HG03097 (cell line): ENCODE data around the gene RDX.

Source experiments
- ATAC-seq: cut with Tn5 transposase; IDR thresholded peaks from one replicate; pipeline ENCODE4 v1.9.1; 2021; ENCODE audit not compliant: unreplicated experiment, low FRiP score

Gene RDX

DNA sequence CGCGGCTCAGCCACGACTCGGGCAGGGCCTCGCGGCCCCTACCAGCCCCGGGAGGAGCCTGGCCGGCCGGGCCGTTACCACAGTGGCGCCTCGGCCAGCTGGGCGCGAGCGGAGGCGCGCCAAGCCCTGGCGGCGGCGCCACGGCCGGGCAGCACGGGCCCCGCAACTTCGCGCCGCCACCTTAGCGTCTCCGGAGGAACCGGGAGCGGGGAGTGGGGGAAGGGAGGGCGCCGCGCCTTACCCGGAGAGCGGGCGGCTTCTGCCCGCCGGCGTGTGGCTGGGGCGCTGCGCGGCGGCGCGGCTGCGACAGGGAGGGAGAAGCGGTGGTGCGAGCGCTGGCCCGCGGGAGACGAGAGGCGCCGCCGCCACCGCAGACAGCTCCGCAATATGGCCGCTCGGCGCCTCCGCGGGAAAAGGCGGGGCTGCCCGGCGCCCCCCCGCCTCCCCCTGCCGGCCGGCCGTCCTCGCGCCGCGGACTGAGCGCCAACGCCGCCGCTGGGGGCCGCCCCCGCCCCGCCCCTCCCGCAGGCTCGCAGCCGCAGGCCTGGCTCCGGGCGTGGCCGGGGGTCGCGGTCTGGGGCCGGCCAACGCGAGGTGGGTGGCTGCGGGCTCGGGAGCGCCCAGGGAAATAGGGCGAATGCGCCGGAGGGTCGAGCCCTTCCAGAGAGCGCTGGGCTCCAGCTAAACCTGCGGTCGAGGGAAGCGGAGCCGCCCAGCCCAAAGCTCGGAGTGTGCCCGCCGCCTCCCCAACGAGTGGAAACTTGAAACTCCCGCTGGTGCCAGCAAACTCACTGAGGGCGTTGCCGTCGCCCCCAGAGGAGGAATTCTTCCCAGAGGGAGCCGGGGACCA, at the start of gene RDX:
TSS of gene RDX (minus strand) at position 389 of the 850 bp plus-strand sequence. CDS start 16,922 bp downstream, outside the sequence.
- peak; percentile 66 for ATAC-seq

DNA sequence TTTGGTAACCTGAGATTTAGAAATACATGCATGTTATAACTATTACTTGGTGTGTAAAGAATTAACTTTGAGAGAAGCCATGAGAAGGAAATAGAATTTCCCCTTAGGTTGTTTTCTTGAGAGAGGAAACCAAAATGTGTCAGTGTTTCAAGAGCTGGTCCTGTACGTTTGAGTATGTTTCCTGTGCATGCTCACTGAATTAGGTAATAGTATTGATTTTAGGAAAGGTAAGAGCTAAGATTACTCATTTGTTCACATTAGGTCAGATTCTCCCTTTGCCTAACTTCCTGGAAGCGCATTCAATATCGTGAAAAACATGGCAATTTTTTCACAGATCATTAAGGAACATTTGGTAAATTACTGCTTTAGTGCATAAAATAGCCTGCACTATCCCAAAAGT, 49.3 kb upstream of the RDX start:
- no peak for ATAC-seq

DNA sequence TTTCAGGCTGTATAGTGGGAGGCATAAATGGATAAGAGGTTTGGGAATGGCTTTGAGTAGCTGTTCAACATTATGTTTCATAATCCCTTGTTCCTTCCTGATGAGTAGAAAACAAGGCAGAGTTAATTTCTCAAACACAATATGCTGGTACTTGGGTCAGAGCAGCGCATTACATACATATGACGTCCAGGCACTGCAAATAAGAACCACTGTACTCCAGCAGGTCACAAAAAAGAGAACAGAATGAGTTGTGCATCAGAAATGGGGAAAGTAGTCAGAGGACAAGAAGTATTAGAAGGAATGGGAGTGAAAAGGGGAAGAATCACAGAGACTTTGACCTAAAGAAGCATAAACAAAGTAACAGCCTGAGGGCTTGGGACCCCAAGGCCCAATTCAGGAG, 44.0 kb upstream of the RDX start:
- ATAC-seq = no peak

DNA sequence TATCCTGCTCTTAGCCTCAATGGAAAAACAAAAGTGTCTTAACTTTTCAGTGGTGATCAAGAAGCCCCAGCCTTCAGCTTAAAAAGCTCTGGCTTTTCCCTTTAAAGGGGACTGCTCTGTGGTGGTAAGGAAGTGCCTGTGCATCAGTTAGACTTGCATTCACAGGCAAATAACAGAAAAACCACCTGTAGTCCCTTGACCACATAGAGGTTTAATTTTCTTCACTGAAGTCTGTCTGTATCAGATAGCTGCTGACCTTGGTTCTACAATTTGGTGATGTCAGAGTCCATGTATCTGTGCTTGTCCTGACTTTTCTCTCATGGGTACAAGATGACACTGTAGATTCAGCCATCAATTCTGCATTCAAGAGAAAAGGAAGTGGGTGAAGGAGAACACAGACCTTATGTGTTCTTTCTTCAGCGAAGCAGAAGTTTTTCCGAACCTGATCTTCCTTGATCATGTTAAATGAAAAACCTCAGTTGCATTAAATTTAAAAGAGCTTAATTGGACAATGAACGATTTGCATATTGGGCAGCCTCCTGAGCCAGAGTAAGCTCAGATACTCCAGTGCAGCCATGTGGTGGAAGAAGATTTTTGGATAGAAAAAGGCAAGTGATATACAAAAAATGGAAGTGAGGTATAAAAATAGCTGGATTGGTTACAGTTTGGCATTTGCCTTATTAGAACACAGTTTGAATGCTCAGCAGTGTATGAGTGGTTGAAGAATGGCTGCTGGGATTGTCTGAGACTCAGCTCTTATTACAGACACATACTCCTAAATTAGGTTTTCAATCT, 43.2 kb upstream of the RDX start:
- no peak for ATAC-seq

DNA sequence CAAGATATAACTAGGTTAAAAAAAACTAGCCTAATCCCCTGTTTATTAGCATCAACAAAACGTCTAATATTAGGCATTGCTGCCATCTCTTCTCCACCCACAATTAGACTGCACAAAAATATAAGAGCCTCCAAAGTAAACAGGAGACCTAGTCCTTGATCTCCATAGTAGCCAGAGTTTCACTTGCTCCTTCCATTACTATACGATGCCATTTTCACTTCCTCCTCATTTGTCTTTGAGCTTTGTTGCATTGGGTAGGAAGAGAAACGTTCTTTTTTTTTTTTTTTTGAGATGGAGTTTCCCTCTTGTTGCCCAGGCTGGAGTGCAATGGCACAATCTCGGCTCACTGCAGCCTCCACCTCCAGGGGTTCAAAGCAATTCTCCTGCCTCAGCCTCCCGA, 42.3 kb upstream of the RDX start:
- ATAC-seq = no peak

DNA sequence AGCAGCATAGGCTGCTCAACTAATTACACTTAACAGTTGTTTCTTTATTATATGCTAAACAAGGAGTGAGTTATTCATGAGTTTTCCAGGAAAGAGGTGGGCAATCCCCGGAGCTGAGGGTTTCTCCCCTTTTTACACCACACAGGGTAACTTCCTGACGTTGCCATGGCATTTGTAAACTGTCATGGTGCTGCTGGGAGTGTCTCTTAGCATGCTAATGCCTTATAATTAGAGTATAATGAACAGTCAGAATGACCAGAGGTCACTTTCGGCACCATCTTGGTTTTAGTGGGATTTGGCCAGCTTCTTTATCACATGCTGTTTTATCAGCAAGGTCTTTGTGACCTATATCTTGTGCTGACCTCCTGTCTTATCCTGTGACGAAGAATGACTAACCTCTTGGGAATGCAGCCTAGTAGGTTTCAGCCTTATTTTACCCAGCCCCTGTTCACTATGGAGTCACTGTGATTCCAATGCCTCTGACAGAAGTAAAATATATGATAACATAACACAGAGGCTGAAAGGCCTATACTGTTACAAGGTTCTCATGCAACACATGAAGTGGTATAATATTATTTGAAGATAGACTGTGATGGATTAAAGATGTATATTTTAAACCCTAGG, 41.3 kb upstream of the RDX start:
- ATAC-seq = no peak

DNA sequence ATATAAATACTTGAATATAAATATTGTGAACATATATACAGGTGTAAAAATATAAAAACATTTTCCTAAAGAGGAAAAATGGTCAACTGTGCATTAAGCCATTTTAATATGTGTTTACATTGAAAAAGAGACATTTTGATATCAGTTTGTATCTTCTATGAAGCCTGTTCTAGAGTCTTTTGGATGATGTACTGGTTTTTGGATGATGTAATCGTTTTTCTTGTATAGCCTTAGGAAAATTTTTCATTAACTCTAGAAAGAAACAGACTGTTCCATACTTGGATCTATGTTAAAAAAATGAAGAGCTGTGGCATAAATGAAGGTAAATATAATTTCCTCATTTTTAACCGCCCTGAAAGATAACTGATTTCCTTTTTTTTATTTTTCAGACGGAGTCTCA, 39.6 kb upstream of the RDX start:
- ATAC-seq = no peak

DNA sequence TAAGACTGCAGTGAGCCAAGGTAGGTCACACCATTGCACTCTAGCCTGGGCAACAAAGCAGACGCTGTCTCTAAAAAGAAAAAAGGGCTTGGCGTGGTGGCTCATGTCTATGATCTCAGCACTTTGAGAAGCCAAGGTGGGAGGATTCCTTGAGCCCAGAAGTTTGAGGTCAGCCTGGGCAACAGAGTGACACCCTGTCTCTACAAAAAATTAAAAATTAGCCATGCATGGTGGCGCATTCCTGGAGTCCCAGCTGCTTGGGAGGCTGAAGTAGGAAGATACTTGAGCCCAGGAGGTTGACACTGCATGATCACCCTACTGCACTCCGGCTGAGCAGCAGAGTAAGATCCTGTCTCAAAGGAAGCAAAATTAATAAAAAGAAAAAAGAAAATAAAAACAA, 38.9 kb upstream of the RDX start:
- ATAC-seq = no peak

DNA sequence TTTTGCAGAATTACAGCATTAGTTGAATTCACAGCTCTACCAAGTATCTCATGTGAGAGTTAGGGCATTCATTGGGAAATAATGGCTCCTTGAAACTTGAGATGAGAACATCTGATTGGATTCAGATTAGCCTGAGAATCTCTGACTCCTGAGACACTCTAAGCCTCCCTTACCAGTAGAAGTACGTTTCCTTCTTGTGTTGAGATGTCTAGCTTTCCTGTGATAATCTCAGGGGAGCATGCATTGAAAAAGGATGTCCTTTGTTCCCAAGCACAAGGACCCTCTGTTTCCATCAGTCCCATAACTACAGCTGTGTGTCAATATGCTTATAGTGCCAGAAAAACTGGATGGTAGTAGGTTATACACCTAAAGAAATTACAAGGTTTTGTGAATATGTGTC, 35.2 kb upstream of the RDX start:
- no peak for ATAC-seq

DNA sequence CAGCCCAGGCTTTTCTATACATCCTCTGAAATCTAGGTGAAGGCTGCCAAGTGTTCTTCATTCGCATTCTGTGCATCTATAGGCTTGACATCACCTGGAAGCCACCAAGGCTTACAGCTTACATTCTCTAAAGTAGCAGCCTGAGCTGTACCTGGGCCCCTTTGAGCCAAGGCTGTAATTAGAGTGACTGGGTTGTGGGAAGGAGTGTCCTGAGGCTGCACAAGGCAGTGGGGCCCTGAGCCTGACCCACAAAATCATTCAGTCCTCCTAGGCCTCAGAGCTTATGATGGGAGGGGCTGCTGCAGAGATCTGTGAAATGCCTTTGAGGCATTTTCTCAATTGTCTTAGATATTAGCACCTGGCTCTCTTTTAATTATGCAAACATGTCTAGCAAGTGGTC, 33.0 kb upstream of the RDX start:
- no peak for ATAC-seq

DNA sequence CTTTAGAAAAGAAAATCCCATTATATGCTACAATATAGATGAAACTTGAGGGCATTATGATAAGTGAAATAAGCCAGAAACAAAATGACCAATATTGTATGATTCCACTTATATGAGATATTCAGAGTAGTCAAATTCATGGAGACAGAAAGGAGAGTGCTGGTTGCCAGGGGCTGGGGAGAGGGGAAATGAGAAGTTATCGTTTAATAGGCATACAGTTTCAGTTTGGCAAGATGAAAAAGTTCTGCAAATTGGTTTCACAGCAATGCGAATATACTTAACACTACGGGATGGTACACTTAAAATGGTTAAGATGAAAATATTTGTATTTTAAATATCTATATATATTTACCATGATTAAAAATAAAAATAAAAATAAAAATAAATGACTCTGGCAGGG, 31.1 kb upstream of the RDX start:
- ATAC-seq = no peak

DNA sequence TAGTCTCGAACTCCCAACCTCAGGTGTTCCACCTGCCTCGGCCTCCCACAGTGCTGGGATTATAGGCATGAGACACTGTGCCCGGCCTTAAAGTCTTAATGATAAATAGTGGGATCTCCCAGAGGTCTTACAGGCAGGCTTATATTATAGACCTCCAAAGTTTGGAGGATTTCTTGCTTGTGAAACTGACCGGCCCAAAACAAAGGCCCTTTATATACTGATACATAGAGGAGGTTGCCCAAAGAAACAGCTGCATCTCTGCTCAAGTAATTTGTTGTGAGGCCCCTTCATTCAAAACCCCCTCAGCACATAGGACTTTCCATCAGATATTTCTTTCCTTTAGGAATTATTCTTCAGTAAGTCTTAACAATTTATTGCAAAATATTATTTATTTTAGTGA, 27.4 kb upstream of the RDX start:
- ATAC-seq = no peak

DNA sequence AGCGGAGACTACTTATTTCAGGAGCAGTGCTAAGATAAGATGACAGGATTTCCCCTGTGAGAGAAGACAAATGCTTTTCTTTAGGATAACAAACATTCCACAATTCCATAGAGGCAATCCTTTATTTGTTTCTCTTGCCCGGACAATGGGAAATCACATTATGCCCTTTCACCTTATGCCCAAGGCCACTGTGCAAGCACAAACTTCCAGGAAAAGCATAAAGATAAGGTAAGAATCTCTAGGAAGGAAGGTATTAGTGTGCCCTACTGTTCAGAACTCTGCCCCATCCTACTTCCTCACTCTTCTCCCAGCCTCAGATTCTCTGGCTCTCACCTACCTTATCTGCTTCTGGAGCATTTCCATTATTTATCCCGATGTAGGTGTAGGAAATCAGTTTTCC, 23.1 kb upstream of the RDX start:
- no peak for ATAC-seq

DNA sequence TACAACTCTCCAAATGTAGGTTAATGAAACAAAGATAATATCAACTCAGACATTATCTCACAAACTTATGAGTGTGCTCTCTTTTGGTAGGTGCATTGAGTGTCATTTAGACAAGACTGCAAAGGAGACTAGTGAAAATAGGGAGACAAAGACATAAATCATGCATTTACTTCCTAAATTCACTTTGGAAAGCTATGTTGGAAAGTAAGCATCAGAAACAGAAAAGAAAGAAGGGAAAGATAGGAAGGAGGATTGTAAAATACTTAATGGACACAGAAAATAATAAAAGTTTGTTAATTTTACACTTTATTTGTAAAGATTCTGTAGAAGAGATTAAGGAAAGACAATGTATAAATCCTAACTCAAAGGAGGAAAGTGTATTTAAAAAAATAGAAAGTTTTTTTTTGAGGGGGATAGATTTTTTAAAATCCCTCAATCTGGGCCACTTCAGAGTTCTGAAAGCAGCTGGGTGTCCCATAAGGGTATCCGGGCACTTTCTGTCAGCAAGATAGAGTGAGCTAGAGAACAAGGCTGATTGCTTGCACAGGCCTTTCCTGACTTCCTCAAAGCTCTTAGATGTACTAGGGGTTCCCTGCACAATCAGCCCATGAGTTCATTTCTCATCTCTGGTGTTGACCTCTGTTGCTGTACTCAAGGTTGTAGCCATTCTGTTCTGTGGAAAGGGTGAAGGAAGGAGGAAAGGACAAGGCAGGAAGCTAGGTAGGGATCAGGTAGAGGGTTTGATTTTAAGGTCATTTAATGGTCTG, 22.4 kb upstream of the RDX start:
- ATAC-seq = no peak

DNA sequence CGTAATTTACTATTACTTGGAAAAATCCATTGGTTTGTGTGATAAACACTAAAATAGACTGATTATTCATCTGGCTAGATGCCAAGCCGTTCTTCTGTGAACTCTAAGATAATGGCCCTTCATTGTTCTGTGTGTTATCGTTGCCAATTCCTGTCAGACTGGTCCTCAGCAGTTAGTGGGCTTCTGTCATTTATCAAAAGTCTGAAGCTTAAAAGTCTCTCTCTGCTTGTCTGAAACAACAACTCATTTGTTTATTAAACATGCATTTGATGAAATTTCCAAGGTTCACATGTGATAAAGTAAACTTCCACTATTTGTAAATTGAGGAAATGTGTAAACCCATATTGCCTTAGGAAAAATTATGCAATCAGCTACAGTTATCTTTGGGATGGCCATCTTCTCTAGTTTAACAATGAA, 21.1 kb upstream of the RDX start:
- ATAC-seq = no peak

DNA sequence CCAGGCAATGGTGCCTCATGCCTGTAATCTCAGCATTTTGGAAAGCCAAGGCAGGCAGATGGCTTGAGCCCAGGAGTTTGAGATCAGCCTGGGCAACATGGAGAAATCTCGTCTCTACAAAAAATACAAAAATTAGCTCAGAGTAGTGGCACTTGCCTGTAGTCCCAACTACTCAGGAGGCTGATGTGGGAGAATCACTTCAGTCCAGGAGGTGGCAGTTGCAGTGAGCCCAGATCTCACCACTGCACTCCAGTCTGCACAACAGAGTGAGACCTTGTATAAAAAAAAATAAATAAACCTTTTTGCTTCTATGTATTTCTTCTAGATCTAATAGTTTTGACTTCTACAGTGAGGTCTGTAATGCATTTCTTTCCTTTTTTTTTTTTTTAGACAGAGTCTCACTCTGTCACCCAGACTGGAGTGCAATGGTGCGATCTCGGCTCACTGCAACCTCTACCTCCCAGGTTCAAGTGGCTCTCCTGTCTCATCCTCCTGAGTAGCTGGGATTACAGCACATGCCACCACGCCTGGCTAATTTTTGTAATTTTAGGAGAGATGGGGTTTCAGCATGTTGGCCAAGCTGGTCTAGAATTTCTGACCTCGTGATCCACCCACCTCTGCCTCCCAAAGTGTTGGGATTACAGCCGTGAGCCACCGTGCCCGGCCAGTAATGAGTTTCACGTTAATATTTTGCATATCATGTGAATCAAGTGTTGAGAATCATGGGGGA, 18.1 kb upstream of the RDX start:
- ATAC-seq = no peak

DNA sequence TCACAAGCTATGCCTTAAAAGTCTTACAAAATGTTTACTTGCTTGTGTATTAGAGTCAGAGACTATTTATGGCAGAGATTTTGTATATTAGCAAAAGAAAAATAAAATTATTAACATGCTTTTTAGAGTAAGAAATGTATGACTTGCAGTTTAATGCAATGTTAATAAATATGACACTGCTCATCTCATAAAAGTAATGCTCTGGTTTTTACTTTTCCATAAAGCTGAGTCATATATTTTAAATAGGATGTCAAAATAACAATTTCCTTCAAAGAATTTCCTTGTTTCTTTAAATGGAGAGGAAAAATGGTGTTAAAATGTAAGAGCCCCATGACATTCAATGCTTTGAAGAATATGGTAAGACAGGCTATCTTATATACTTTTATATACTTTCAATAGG, 16.3 kb upstream of the RDX start:
- ATAC-seq = no peak

DNA sequence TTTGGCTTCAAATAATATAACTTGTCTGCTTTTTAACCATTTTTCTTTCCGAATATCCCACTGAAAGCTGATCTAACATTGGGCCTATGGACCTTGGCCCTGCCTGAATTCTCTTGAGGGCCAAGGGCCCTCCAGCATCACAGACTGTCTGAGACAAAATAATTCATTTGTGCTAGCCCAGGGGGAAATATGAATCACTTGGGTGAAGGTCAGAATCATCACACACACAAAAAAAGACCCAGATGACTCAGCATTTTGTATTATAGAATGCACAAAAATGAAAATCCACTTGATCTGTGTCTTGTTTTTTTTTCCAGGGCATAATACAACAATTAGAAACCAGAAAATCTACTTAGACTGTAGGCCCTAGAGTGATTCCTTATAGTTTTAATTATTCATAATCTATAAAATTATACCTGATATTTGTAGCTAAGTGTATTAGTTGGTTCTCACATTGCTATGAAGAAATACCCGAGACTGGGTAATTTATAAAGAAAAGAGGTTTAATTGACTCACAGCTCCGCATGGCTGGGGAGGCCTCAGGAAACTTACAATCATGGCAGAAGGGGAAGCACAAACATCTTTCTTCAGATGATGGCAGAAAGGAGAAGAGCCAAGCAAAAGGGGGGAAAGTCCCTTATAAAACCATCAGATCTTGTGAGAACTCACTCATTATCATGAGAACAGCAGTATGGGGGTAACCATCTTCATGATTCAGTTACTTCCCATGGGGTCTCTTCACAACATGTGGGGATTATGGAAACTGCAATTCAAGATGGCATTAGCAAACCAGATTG, 15.6 kb upstream of the RDX start:
- ATAC-seq = no peak

DNA sequence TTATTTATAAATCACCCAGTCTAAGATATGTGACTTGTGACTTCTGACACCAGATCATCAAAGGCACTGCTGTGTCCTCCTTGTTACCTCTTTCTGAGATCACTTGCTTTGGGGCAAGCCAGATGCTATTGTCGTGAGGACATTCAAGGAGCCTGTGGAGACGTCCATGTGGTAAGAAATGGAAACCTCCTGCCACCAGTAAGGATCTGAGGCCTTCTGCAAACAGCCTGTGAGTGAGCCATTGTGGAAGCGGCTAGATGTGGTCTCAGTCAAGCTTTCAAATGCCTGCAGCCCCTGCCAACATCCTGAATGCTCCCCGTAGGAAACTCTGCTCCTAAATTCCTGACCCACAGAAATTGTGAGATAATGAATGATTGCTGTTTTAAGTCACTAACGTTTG, 11.7 kb upstream of the RDX start:
- ATAC-seq = no peak
